ENCODE measurements around the gene ZNF740.
"Not testable (repeated sequence)": the region's sequence is repeated elsewhere in the genome, so short reads cannot be mapped to it uniquely, and the experiment has no call there.

The ZNF740 gene

DNA sequence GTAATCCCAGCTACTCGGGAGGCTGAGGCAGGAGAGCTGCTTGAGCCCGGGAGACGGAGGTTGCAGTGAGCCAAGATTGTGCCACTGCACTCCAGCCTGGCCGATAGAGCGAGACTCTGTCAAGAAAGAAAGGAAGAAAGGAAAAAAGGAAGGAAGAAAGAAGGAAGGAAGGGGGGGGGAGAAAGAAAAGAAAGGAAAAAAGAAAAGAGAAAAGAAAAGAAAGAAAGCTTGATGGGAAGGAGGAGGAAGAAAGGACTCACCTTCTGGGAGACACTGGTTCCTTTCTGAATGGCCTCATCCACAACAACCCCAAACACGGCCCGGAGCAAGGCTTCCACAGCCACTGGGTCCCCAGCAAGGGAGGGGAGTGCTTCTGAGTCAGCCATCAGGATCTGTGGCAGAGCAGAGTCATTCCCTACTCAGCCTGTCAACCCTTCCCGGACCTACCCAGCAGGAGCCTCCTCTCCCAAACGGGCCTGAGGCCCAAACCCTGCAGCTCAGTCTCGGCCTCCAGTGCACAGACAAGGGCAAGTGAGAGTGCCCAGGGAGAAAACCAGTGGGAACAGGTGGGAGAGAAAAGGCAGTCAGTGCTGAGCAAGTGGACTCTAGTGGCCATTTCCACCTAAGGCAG is 7.3 kb upstream of the ZNF740 start:
- DNase-seq (ENCODE audit: low read depth in 2 of 2): no peak

DNA sequence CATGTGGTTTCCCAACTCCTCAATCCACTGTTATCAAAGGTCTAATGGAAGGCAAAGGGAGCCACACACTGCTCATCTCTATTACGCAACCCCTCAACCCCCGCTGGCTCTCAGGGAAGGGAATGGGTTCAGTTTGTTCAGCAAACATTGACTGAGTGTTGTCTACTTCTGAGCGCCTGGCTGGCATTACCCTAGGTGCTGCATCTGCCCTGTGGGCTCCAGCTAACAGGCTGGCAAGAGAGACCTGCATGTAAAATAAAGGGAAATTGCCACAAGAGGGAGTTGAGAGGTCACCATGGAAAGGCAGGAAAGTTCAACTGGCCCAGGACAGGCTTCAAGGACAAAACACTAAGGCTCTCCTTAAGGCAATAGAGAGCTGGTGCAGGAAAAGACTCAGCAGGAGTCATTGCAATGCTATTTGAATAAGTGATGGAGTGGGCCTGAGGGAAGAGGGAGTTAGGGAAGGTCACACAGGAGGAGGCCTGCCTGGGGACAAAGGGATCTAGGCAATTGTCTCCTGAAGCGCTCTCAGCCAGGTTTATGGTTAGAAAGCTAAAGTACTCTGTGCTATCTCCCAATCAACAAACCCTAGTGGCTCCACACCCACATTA is 5.5 kb upstream of the ZNF740 start:
- no peak for DNase-seq (ENCODE audit: low read depth in 2 of 2)

DNA sequence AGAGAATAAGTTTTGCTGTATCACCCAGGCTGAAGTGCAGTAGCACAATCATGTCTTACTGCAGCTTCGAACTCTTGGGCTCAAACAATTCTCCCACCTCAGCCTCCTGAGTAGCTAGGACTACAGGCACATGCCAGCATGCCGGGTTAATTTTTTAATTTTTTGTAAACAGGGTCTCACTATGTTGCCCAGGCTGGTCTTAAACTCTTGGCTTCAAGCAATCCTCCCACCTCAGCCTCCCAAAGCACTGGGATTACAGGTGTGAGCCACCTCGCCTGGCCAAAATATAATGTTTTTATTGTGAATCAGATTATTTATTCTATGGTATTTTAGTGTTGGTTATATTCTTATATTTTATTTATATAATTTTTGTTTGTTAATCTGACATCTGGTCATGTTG is 3.8 kb upstream of the ZNF740 start:
- no peak for DNase-seq (ENCODE audit: low read depth in 2 of 2)

- not testable (repeated sequence) for DNase-seq (ENCODE audit: low read depth in 2 of 2)
Measured at GRCh38 chr12:53177447-53177846, 3.1 kb upstream of the ZNF740 start.

DNA sequence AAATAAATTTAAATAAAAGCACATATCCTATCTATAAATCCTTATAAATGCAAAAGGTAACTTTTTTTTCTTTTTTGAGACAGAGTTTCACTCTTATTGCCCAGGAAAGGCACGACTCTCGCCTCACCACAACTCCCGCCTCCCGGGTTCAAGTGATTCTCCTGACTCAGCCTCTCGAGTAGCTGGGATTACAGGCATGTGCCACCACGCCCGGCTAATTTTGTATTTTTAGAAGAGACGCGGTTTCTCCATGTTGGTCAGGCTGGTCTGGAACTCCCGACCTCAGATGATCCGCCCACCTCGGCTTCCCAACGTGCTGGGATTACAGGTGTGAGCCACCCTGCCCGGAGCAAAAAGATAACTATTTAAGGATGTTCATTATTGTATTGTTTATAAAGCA is 1.7 kb upstream of the ZNF740 start:
- DNase-seq (ENCODE audit: low read depth in 2 of 2): not testable (repeated sequence)

GRCh38 chr12:53179687-53180219 is 769 bp upstream of the ZNF740 start:
- DNase-seq (ENCODE audit: low read depth in 2 of 2): no peak

DNA sequence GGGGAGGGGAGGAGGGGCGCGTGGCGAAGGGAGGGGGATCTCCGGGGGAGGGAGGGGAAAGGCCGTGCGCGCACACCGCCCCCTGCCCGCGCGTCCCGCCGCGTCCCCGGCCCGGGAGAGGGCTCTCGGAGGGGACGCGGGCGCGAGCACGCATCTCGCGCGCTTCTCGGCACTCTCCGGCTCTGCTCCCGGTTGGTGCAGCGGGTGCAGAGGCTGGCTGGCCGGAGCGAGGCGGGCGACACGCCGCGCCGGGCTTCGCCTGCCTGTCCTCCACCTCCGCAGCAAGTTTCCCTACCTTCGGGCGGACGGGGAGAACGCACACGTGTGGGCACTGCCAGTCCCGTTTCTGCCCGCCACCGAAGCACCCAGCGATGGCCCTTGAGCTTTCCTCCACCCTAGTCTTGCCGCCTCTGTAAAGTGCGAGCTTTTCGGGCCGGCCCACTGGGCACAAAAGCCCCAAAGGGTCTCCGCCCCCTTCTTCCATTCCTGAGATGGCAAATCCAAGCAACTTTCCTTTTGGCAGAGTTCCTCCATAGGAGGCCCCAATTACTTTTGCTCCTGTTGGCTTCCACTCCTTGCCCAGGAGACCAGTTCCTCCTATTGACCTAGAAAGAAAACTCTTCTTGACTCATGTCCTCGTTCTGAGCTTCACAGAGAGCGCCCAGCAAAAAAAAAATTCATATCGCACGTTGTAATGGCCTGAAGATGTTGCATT is 566 bp downstream of the ZNF740 start:
- DNase-seq (ENCODE audit: low read depth in 2 of 2): peak; percentile 60 to 72

- DNase-seq (ENCODE audit: low read depth in 2 of 2): no peak
Measured at GRCh38 chr12:53181935-53182334, 1.4 kb downstream of the ZNF740 start.

- no peak for DNase-seq (ENCODE audit: low read depth in 2 of 2)
Measured at GRCh38 chr12:53182903-53183302, 2.4 kb downstream of the ZNF740 start.

- no peak for DNase-seq (ENCODE audit: low read depth in 2 of 2)
Measured at GRCh38 chr12:53184828-53185227, 4.3 kb downstream of the ZNF740 start.

GRCh38 chr12:53185582-53186153 is 5.1 kb downstream of the ZNF740 start:
- DNase-seq (ENCODE audit: low read depth in 2 of 2): no peak

GRCh38 chr12:53186745-53187144 is 6.2 kb downstream of the ZNF740 start:
- DNase-seq (ENCODE audit: low read depth in 2 of 2): no peak

DNA sequence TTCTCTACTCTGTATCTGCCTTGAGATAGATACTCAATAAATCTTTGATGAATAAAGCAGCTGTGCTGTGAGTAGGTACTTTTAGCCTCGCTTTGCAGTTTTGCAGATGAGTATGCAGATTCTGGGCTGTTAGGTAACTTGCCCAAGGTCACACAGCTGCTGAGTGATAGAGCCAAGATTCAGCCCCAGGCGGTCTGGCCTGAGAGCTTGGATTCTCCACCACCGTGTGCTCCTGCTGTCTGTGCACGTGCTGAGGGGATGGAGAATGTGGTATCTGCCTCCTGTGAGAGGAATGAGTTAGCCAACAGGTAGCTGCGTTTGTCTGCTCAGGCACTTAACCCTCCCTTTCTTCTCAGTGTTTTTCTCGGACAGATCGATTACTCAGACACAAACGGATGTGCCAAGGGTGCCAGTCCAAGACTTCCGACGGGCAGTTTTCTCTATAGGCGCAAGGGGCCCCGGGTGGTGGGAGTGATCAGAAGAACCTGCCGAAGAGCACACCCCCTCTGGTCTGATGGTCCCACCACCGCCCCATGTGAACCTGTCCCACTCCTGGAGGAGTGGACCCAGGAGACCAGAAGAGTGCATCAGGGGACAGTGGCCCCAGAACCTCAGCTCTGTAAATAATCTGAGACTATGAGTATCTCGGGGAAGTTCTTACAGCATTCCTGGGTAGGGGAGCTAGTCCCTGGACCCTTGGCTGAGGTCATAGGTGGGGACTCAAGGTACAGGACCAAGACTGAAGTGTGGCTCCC is 6.8 kb downstream of the ZNF740 start:
- no peak for DNase-seq (ENCODE audit: low read depth in 2 of 2)

- no peak for DNase-seq (ENCODE audit: low read depth in 2 of 2)
Measured at GRCh38 chr12:53190108-53190729, 9.7 kb downstream of the ZNF740 start.

- DNase-seq (ENCODE audit: low read depth in 2 of 2): no peak
Measured at GRCh38 chr12:53191096-53191884, 10.8 kb downstream of the ZNF740 start.

GRCh38 chr12:53191885-53192530 is 11.5 kb downstream of the ZNF740 start:
- no peak for DNase-seq (ENCODE audit: low read depth in 2 of 2)

GRCh38 chr12:53192531-53193021 is 12.1 kb downstream of the ZNF740 start:
- DNase-seq (ENCODE audit: low read depth in 2 of 2): no peak

GRCh38 chr12:53193040-53193439 is 12.5 kb downstream of the ZNF740 start:
- DNase-seq (ENCODE audit: low read depth in 2 of 2): no peak

GRCh38 chr12:53193985-53194716 is 13.6 kb downstream of the ZNF740 start:
- no peak for DNase-seq (ENCODE audit: low read depth in 2 of 2)

Data from stimulated activated CD4-positive, alpha-beta T cell treated with anti-CD3 and anti-CD28 coated beads, Interleukin-12 subunit alpha, Interleukin-12 subunit beta, amount 100 ng/mL, for 24 hours (primary cell).